Measurements from ENCODE around the gene TNFRSF13B.
"Not testable (repeated sequence)": the region's sequence is repeated elsewhere in the genome, so short reads cannot be mapped to it uniquely, and the experiment has no call there.

DNA sequence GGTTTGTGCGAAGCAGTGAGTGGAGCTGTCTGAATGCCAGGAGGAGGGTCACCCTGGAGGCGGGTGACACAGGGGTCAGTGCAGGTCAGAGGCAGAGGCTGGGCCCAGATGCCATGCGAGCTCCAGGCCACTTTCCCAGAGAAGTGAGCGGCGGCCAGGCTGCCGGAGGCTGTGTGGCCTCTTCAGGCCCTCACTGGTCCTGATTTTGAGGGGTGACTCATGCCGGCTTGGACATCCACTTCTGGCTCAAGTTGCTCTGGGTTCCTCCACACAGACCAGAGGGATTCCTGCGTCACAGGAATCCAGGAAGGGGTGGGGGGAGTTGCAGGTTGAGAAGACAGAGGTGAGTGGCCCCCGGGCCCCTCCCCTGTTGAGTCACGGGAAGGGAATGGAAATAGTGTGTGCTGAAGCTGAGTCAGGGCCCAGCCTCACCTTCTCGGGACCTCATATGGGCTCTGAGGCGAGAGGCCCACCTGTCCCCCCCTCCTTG, 38.7 kb upstream of the TNFRSF13B start:
- TF ChIP-seq, protein P1, sequence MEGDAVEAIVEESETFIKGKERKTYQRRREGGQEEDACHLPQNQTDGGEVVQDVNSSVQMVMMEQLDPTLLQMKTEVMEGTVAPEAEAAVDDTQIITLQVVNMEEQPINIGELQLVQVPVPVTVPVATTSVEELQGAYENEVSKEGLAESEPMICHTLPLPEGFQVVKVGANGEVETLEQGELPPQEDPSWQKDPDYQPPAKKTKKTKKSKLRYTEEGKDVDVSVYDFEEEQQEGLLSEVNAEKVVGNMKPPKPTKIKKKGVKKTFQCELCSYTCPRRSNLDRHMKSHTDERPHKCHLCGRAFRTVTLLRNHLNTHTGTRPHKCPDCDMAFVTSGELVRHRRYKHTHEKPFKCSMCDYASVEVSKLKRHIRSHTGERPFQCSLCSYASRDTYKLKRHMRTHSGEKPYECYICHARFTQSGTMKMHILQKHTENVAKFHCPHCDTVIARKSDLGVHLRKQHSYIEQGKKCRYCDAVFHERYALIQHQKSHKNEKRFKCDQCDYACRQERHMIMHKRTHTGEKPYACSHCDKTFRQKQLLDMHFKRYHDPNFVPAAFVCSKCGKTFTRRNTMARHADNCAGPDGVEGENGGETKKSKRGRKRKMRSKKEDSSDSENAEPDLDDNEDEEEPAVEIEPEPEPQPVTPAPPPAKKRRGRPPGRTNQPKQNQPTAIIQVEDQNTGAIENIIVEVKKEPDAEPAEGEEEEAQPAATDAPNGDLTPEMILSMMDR (IDR thresholded peaks at IDR 0.05), result not testable (repeated sequence)
- TF ChIP-seq POLR2A, POLR2AphosphoS5 (IDR thresholded peaks at IDR 0.05): not testable (repeated sequence)
